ENCODE results near the gene COL6A1.

GRCh38 chr21:45947716-45948255, 33.8 kb upstream of the COL6A1 start:
- TF ChIP-seq CTCF (IDR thresholded peaks at IDR 0.05; ENCODE audit: extremely low read depth in 1 of 2, insufficient read depth in 1 of 2, low read depth in 1 of 2, low read length in 2 of 2) (no peak), POLR2A (IDR thresholded peaks at IDR 0.05; ENCODE audit: low read depth, low read length) (no peak), EZH2 (IDR thresholded peaks at IDR 0.05; ENCODE audit: borderline replicate concordance, low read depth, low read length, severe bottlenecking) (no peak), JUN (IDR thresholded peaks at IDR 0.05; ENCODE audit: borderline replicate concordance, insufficient read depth, insufficient read length, low read depth) (no peak), POLR2AphosphoS5 (IDR thresholded peaks at IDR 0.05; ENCODE audit: insufficient read depth, low read depth, low read length) (no peak)
- TF ChIP-seq, protein P1, sequence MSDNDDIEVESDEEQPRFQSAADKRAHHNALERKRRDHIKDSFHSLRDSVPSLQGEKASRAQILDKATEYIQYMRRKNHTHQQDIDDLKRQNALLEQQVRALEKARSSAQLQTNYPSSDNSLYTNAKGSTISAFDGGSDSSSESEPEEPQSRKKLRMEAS (IDR thresholded peaks at IDR 0.05; ENCODE audit: insufficient read depth, insufficient read length) = no peak

Data from endothelial cell of umbilical vein (primary cell).